Tibial nerve (tissue), 4 donors: Measurements from ENCODE around the gene KIRREL3. TPM values are rescaled to one million over a fixed set of nuclear protein-coding genes. Genes with fewer than 3 reads are reported as not detected.

Experiments used
- DNase-seq, 2 donors: peaks; one replicate each; pipeline ENCODE4 v3.0.0-alpha.2; 2019; ENCODE audit warnings: low spot score in 2 of 2
- H3K27ac ChIP-seq, 4 donors: fragments of 200-600 bp; sonication (generic) in 3 of 4; one replicate each; pipeline ENCODE4 v1.5.1; 2017 to 2019; ENCODE audit warnings: mild to moderate bottlenecking in 1 of 4
- H3K27me3 ChIP-seq, 2 donors: fragments of 200-600 bp; sonication (generic) in 1 of 2; one replicate each; pipeline versions ENCODE4 v1.5.1 to v1.6.0; 2017 to 2019
- H3K36me3 ChIP-seq, 3 donors: fragments of 200-600 bp; sonication (generic); one replicate each; pipeline ENCODE4 v1.5.1; 2018 to 2019
- H3K4me1 ChIP-seq, 4 donors: fragments of 200-600 bp; sonication (generic) in 3 of 4; one replicate each; pipeline ENCODE4 v1.5.1; 2017 to 2019
- H3K4me3 ChIP-seq, 4 donors: fragments of 200-600 bp; sonication (generic) in 3 of 4; one replicate each; pipeline ENCODE4 v1.5.1; 2017 to 2019; ENCODE audit warnings: mild to moderate bottlenecking in 1 of 4, moderate library complexity in 1 of 4
- H3K9me3 ChIP-seq, 4 donors: fragments of 200-600 bp; sonication (generic) in 3 of 4; one replicate each; pipeline ENCODE4 v1.5.1; 2017 to 2019
- EP300 ChIP-seq, 2 donors: sonication (generic); formaldehyde crosslinking; IDR thresholded peaks; one replicate each; pipeline ENCODE4 v1.6.1; 2017; ENCODE audit warnings: antibody characterized with exemption in 2 of 2, mild to moderate bottlenecking in 1 of 2
- POLR2A ChIP-seq, 2 donors: fragments of 450-650 bp; IDR thresholded peaks; one replicate each; pipeline ENCODE4 v1.6.1; 2017; ENCODE audit warnings: antibody characterized with exemption in 2 of 2, mild to moderate bottlenecking in 2 of 2, moderate library complexity in 2 of 2
- WGBS, 2 donors: methylation state at CpG; one replicate each; pipeline ENCODE4 v1.1.5; 2018; 5-methylcytosine and 5-hydroxymethylcytosine counted together
- total RNA-seq, 4 donors: library from RNA; depleted of rRNA; stranded (reverse); fragments of >200 nt; gene quantifications; one replicate each; pipeline ENCODE4 v1.1.0, GENCODE V29; 2016
- TF ChIP-seq, protein P1 (sequence below), 5 experiments: fragments of 200-600 bp in 3 of 5; fragments of 450-650 bp in 2 of 5; sonication (generic) in 3 of 5; IDR thresholded peaks; one replicate each; pipeline ENCODE4 v1.5.1; 2016 to 2019; ENCODE audit warnings: antibody characterized with exemption in 5 of 5, mild to moderate bottlenecking in 3 of 5, moderate library complexity in 2 of 5

Gene KIRREL3
- total RNA-seq, 4 donors from 2014 or later = not detected

DNA sequence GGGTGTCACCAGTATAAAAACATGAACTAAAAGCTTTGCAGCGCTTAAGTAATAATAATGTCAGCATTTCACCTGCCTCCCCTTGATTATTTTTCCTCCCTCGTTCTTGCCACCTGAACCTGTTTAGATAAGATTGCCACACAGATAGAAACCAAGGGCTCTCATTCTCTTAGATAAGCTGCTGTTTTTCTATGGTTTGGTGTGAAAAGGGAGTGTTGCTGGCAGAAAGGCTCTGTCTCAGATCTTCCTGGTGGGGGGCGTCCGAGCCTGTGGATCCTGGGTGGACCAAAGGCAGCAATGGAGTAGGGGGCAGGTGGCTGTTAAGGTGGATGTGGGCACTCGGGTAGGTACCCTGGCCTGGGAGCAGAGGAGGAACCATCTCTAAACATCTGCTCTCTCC, 497.6 kb downstream of the KIRREL3 start:
- H3K36me3 ChIP-seq = no peaks in the 10 kb centered on the region

DNA sequence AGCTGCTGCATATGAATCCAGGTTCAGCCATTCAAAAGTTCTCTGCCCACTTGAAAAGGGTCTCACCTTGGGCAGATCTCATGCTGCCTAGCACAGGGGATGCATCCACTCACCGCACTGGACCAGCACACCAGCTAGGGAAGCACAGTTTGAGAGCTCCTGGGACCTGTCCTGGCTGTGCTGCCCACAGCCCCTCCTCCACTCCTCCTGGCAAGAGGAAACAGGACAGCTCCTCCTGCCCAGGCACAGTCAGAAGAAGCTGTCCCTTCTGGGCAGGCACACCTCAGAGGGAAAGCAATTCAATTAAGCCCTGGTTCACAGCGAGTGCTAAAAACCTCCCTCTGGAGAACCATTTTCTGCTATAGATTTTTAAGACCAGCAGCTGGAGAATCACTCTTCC, 498.4 kb downstream of the KIRREL3 start:
- no peak for TF ChIP-seq POLR2A (IDR thresholded peaks at IDR 0.05)
- no peak for TF ChIP-seq EP300 (IDR thresholded peaks at IDR 0.05)
- TF ChIP-seq, protein P1, sequence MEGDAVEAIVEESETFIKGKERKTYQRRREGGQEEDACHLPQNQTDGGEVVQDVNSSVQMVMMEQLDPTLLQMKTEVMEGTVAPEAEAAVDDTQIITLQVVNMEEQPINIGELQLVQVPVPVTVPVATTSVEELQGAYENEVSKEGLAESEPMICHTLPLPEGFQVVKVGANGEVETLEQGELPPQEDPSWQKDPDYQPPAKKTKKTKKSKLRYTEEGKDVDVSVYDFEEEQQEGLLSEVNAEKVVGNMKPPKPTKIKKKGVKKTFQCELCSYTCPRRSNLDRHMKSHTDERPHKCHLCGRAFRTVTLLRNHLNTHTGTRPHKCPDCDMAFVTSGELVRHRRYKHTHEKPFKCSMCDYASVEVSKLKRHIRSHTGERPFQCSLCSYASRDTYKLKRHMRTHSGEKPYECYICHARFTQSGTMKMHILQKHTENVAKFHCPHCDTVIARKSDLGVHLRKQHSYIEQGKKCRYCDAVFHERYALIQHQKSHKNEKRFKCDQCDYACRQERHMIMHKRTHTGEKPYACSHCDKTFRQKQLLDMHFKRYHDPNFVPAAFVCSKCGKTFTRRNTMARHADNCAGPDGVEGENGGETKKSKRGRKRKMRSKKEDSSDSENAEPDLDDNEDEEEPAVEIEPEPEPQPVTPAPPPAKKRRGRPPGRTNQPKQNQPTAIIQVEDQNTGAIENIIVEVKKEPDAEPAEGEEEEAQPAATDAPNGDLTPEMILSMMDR (IDR thresholded peaks at IDR 0.05) = no peak
- Histone ChIP-seq H3K27me3 (peaks cover 0 to 35% of the 10 kb centered on the region in 2 donors), H3K4me3 (no peak overlapping the region), H3K36me3 (no peaks in the 10 kb centered on the region), H3K9me3 (peaks cover 0 to 39% (median 7%) of the 10 kb centered on the region in 4 donors), H3K4me1 (no peaks in the 10 kb centered on the region), H3K27ac (no peak overlapping the region)
- no peak for DNase-seq
- 37 to 47% methylated on average over 2 of the region's 2 CpGs for WGBS, 2 donors

More for the DNA sequence above, 497.6 kb downstream of the KIRREL3 start:
- no peak for TF ChIP-seq EP300 (IDR thresholded peaks at IDR 0.05)
- TF ChIP-seq, protein P1 (IDR thresholded peaks at IDR 0.05) = no peak
- no peak for TF ChIP-seq POLR2A (IDR thresholded peaks at IDR 0.05)
- Histone ChIP-seq H3K27ac (no peak overlapping the region), H3K4me3 (no peak overlapping the region), H3K9me3 (peaks cover 0 to 47% (median 7%) of the 10 kb centered on the region in 4 donors), H3K27me3 (peaks cover 0 to 35% of the 10 kb centered on the region in 2 donors), H3K4me1 (no peaks in the 10 kb centered on the region)
- no peak for DNase-seq
- WGBS, 2 donors = 51 to 58% methylated on average over 5 of the region's 5 CpGs

GRCh38 chr11:126501641-126502040, 498.9 kb downstream of the KIRREL3 start:
- Histone ChIP-seq H3K36me3 (no peaks in the 10 kb centered on the region), H3K27ac (no peak overlapping the region), H3K4me3 (no peak overlapping the region), H3K4me1 (no peaks in the 10 kb centered on the region), H3K27me3 (peaks cover 0 to 35% of the 10 kb centered on the region in 2 donors), H3K9me3 (peaks cover 0 to 33% (median 6%) of the 10 kb centered on the region in 4 donors)
- 86 to 89% methylated on average over 6 of the region's 6 CpGs for WGBS, 2 donors
- DNase-seq = no peak
- TF ChIP-seq POLR2A (IDR thresholded peaks at IDR 0.05) (no peak), EP300 (IDR thresholded peaks at IDR 0.05) (no peak)
- TF ChIP-seq, protein P1 (IDR thresholded peaks at IDR 0.05) = no peak

- Histone ChIP-seq H3K9me3 (peaks cover 0 to 28% (median 3%) of the 10 kb centered on the region in 4 donors), H3K4me1 (no peaks in the 10 kb centered on the region), H3K36me3 (no peaks in the 10 kb centered on the region), H3K4me3 (no peak overlapping the region), H3K27ac (no peak overlapping the region), H3K27me3 (peaks cover 0 to 35% of the 10 kb centered on the region in 2 donors)
- WGBS, 2 donors = 71% methylated on average over 10 of the region's 10 CpGs
- DNase-seq = no peak
- TF ChIP-seq EP300 (IDR thresholded peaks at IDR 0.05) = no peak
- TF ChIP-seq, protein P1 (IDR thresholded peaks at IDR 0.05) = no peak
- TF ChIP-seq POLR2A (IDR thresholded peaks at IDR 0.05) = no peak
Observed at GRCh38 chr11:126500981-126501380, 499.6 kb downstream of the KIRREL3 start.

DNA sequence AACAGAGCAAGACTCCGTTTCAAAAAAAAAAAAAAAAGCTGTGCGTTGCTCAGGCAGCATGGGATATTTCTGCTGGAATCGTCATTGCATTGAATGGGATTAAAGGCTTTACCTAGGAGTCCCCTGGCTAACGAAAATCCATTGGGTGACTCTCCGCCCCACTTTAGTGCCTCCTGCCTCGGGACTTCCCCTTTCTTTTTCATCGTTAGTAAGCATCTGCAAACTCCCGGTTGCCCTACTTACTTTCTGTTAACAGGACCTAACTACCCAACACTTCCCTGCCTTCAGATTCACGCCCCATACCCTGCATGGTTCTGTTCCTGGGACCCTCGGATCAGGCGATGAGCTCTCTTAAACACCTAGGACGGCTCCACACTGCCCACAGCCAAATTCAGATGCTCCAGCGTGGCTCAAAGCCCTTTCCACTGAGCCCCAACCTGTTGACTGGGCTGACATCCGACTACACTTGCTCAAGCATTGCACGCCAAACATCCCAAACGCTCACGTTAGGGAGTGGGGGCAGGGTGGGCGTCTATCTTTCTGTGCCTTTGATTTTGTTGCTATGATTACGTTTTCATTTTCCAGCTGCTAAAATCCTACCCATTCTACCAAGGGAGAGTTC, 501.3 kb downstream of the KIRREL3 start:
- TF ChIP-seq, protein P1 (IDR thresholded peaks at IDR 0.05) = no peak
- TF ChIP-seq EP300 (IDR thresholded peaks at IDR 0.05) (no peak), POLR2A (IDR thresholded peaks at IDR 0.05) (no peak)
- DNase-seq = no peak
- peaks cover 0 to 35% of the 10 kb centered on the region in 2 donors for H3K27me3 ChIP-seq
- no peaks in the 10 kb centered on the region for H3K4me1 ChIP-seq
- 50 to 57% methylated on average over 19 of the region's 19 CpGs for WGBS, 2 donors
- no peak overlapping the region for H3K4me3 ChIP-seq
- no peaks in the 10 kb centered on the region for H3K36me3 ChIP-seq
- no peak overlapping the region for H3K27ac ChIP-seq
- peaks cover 0 to 10% (median 0%) of the 10 kb centered on the region in 4 donors for H3K9me3 ChIP-seq
